Trophoblast cell (in vitro differentiated cells and primary cell): ENCODE results near the gene MIB2.

ENCODE experiments used
- DNase-seq, 2 donors: peaks; one replicate each; pipeline ENCODE4 v3.0.0-alpha.2; 2016
- H2AFZ ChIP-seq: 2 replicates; pipeline ENCODE4 v1.6.1; 2013; ENCODE audit warnings: low read length, moderate library complexity, mild to moderate bottlenecking; ENCODE audit not compliant: insufficient read depth, poor library complexity
- H2AK5ac ChIP-seq: 2 replicates; pipeline ENCODE4 v1.6.1; 2013; ENCODE audit warnings: mild to moderate bottlenecking, low read length
- H2BK120ac ChIP-seq: 2 replicates; pipeline ENCODE4 v1.6.1; 2013; ENCODE audit warnings: low read length, mild to moderate bottlenecking, moderate library complexity; ENCODE audit not compliant: insufficient read depth, poor library complexity
- H2BK12ac ChIP-seq: 2 replicates; pipeline ENCODE4 v1.6.1; 2013; ENCODE audit warnings: mild to moderate bottlenecking, low read length, moderate library complexity
- H2BK5ac ChIP-seq: 2 replicates; pipeline ENCODE4 v1.6.1; 2013; ENCODE audit warnings: low read length, low read depth, moderate library complexity, mild to moderate bottlenecking; ENCODE audit not compliant: poor library complexity
- H3K14ac ChIP-seq: 2 replicates; pipeline ENCODE4 v1.6.1; 2013; ENCODE audit warnings: mild to moderate bottlenecking, low read length
- H3K18ac ChIP-seq: 2 replicates; pipeline ENCODE4 v1.6.1; 2013; ENCODE audit warnings: mild to moderate bottlenecking, low read length
- H3K23ac ChIP-seq: 2 replicates; pipeline ENCODE4 v1.6.1; 2013; ENCODE audit warnings: low read length
- H3K27ac ChIP-seq: 2 replicates; pipeline ENCODE4 v1.5.1; 2013; ENCODE audit warnings: low read depth, mild to moderate bottlenecking, inconsistent platforms, low read length, moderate library complexity
- H3K27me3 ChIP-seq: 2 replicates; pipeline ENCODE4 v1.6.1; 2013; ENCODE audit warnings: inconsistent platforms, mild to moderate bottlenecking, low read length, moderate library complexity; ENCODE audit not compliant: insufficient read depth
- H3K36me3 ChIP-seq, 2 experiments: 1 replicate in 1 of 2; 2 replicates in 1 of 2; pipeline ENCODE4 v1.6.1; 2013; ENCODE audit warnings: low read length in 2 of 2, mild to moderate bottlenecking in 2 of 2, moderate library complexity in 1 of 2; ENCODE audit not compliant: insufficient read depth in 2 of 2, control insufficient read depth in 1 of 2
- H3K4ac ChIP-seq: 2 replicates; pipeline ENCODE4 v1.6.1; 2013; ENCODE audit warnings: low read depth, mild to moderate bottlenecking, low read length, moderate library complexity
- H3K4me1 ChIP-seq, 2 experiments: 1 replicate in 1 of 2; 2 replicates in 1 of 2; pipeline ENCODE4 v1.6.1; 2013; ENCODE audit warnings: low read length in 2 of 2, mild to moderate bottlenecking in 2 of 2, moderate library complexity in 1 of 2; ENCODE audit not compliant: insufficient read depth in 2 of 2, control insufficient read depth in 1 of 2
- H3K4me2 ChIP-seq: 2 replicates; pipeline ENCODE4 v1.6.1; 2013; ENCODE audit warnings: inconsistent platforms, mild to moderate bottlenecking, low read length, moderate library complexity
- H3K4me3 ChIP-seq: 2 replicates; pipeline ENCODE4 v1.5.1; 2013; ENCODE audit warnings: mild to moderate bottlenecking, low read depth, low read length, inconsistent platforms
- H3K79me1 ChIP-seq: one replicate; pipeline ENCODE4 v1.6.1; 2013; ENCODE audit warnings: low read length
- H3K79me2 ChIP-seq: 2 replicates; pipeline ENCODE4 v1.6.1; 2013; ENCODE audit warnings: low read length, mild to moderate bottlenecking; ENCODE audit not compliant: control insufficient read depth, insufficient read depth, poor library complexity
- H3K9ac ChIP-seq: 2 replicates; pipeline ENCODE4 v1.6.1; 2013; ENCODE audit warnings: mild to moderate bottlenecking, low read length
- H3K9me3 ChIP-seq: 2 replicates; pipeline ENCODE4 v1.6.1; 2013; ENCODE audit warnings: low read depth, mild to moderate bottlenecking, control low read depth, inconsistent platforms, low read length; ENCODE audit not compliant: insufficient read depth
- H4K12ac ChIP-seq: 2 replicates; pipeline ENCODE4 v1.6.1; 2013; ENCODE audit warnings: low read depth, mild to moderate bottlenecking, low read length, moderate library complexity
- H4K8ac ChIP-seq: 2 replicates; pipeline ENCODE4 v1.6.1; 2013; ENCODE audit warnings: low read depth, mild to moderate bottlenecking, low read length, moderate library complexity
- H4K91ac ChIP-seq: one replicate; pipeline ENCODE4 v1.6.1; 2013; ENCODE audit warnings: low read depth, mild to moderate bottlenecking, low read length, moderate library complexity
- whole genome bisulfite sequencing: extraction: QIAGEN DNeasy Blood & Tissue Kit; methylation state at CpG from one replicate; pipeline ENCODE4 v1.1.7; 2013; ENCODE audit warnings: missing lambda C conversion rate; ENCODE audit not compliant: insufficient read length, insufficient coverage; ENCODE audit errors: extremely low coverage; 5-methylcytosine and 5-hydroxymethylcytosine counted together

The MIB2 gene

GRCh38 chr1:1619917-1620361 is 4.6 kb downstream of the MIB2 start:
- H2BK5ac ChIP-seq = no peak overlapping the region
- no peak overlapping the region for H4K12ac ChIP-seq
- H3K18ac ChIP-seq = no peak overlapping the region
- H3K79me1 ChIP-seq = peaks cover 8% of the 10 kb centered on the region
- H2AK5ac ChIP-seq = no peak overlapping the region
- no CpG with 5 or more reads among the region's 14 CpGs for WGBS
- no peak overlapping the region for H2BK120ac ChIP-seq
- H3K36me3 ChIP-seq = peaks cover 21 to 22% of the 10 kb centered on the region in 2 experiments
- H2AFZ ChIP-seq = no peak overlapping the region
- H3K4ac ChIP-seq = no peak overlapping the region
- H3K79me2 ChIP-seq = peaks cover 5% of the 10 kb centered on the region
- peaks cover 2 to 8% of the 10 kb centered on the region in 2 experiments for H3K4me1 ChIP-seq
- H4K91ac ChIP-seq = no peak overlapping the region
- H3K4me3 ChIP-seq = no peak overlapping the region
- no peaks in the 10 kb centered on the region for H3K27me3 ChIP-seq
- no peak overlapping the region for H2BK12ac ChIP-seq
- no peak for DNase-seq
- no peak overlapping the region for H3K23ac ChIP-seq
- H3K4me2 ChIP-seq = no peak overlapping the region
- H3K9ac ChIP-seq = no peak overlapping the region
- no peak overlapping the region for H3K27ac ChIP-seq
- no peaks in the 10 kb centered on the region for H3K9me3 ChIP-seq
- H4K8ac ChIP-seq = no peak overlapping the region
- H3K14ac ChIP-seq = no peak overlapping the region

GRCh38 chr1:1620433-1621139 is 5.3 kb downstream of the MIB2 start:
- Histone ChIP-seq H3K27me3 (no peaks in the 10 kb centered on the region), H3K27ac (no peak overlapping the region), H3K23ac (no peak overlapping the region), H3K4me2 (no peak overlapping the region), H3K18ac (no peak overlapping the region), H4K12ac (no peak overlapping the region), H3K4ac (no peak overlapping the region), H3K79me2 (peaks cover 2% of the 10 kb centered on the region), H2BK12ac (no peak overlapping the region), H3K4me1 (peaks cover 2 to 8% of the 10 kb centered on the region in 2 experiments), H3K4me3 (no peak overlapping the region), H3K79me1 (peaks cover 5% of the 10 kb centered on the region), H2BK120ac (no peak overlapping the region), H2AK5ac (no peak overlapping the region), H4K8ac (no peak overlapping the region), H3K9ac (no peak overlapping the region), H3K14ac (no peak overlapping the region), H2BK5ac (no peak overlapping the region), H4K91ac (no peak overlapping the region), H3K36me3 (peaks cover 21 to 24% of the 10 kb centered on the region in 2 experiments), H2AFZ (no peak overlapping the region), H3K9me3 (no peaks in the 10 kb centered on the region)
- WGBS = no CpG with 5 or more reads among the region's 16 CpGs
- DNase-seq = no peak

DNA sequence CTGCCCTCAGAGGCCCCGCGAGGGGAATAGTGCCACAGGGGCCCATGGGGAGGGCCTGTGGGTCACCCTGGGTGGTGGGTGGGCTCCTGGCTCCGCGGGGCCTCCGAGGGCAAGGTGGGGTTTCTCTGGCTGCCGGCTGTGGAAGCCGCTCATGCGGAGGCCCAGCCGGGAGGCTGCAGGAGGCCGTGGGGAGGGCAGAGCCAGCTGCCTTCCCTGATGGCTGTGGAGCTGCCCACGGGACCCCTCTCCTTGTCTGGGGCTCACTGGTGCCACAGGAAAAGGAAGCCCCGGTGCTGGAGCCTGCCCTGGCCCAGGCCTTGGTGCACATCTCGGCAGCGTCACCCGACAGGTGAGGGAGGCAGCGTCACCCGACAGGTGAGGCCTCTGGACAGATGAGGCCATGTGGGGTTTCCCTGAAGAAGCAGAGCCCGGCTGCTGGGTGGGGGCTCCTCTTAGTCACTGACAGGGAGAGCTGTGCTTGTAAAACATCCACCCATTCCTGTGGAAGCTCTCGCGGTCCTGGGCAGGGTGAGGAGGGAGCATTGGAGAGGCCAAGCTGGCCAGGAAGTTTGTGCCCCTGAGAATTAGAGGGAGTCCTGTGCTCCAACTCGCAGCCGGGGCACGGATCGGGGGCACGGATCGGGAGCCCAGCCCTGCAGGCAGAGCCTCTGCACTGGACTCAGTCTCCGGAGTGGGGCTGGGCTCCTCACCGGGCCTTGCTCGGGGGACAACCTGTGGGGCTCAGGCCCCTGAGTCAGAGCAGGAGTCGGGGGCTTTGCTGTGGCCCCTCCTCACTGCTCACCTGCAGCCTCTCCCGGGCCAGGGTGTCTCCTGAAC is 6.1 kb downstream of the MIB2 start:
- no CpG with 5 or more reads among the region's 31 CpGs for WGBS
- H4K91ac ChIP-seq = no peak overlapping the region
- H2BK12ac ChIP-seq = no peak overlapping the region
- H2AK5ac ChIP-seq = no peak overlapping the region
- no peak overlapping the region for H3K4me3 ChIP-seq
- H3K4me2 ChIP-seq = no peak overlapping the region
- H3K27me3 ChIP-seq = no peaks in the 10 kb centered on the region
- H3K79me1 ChIP-seq = no peaks in the 10 kb centered on the region
- H3K9ac ChIP-seq = no peak overlapping the region
- H3K27ac ChIP-seq = no peak overlapping the region
- H3K4ac ChIP-seq = no peak overlapping the region
- H3K36me3 ChIP-seq = peaks cover 21 to 24% of the 10 kb centered on the region in 2 experiments
- no peak overlapping the region for H3K14ac ChIP-seq
- DNase-seq = no peak
- H3K79me2 ChIP-seq = no peaks in the 10 kb centered on the region
- no peak overlapping the region for H4K8ac ChIP-seq
- no peak overlapping the region for H4K12ac ChIP-seq
- H3K18ac ChIP-seq = no peak overlapping the region
- H3K9me3 ChIP-seq = no peaks in the 10 kb centered on the region
- H3K23ac ChIP-seq = no peak overlapping the region
- H2AFZ ChIP-seq = no peak overlapping the region
- no peak overlapping the region for H2BK5ac ChIP-seq
- H2BK120ac ChIP-seq = no peak overlapping the region
- peaks cover 2 to 7% of the 10 kb centered on the region in 2 experiments for H3K4me1 ChIP-seq

DNA sequence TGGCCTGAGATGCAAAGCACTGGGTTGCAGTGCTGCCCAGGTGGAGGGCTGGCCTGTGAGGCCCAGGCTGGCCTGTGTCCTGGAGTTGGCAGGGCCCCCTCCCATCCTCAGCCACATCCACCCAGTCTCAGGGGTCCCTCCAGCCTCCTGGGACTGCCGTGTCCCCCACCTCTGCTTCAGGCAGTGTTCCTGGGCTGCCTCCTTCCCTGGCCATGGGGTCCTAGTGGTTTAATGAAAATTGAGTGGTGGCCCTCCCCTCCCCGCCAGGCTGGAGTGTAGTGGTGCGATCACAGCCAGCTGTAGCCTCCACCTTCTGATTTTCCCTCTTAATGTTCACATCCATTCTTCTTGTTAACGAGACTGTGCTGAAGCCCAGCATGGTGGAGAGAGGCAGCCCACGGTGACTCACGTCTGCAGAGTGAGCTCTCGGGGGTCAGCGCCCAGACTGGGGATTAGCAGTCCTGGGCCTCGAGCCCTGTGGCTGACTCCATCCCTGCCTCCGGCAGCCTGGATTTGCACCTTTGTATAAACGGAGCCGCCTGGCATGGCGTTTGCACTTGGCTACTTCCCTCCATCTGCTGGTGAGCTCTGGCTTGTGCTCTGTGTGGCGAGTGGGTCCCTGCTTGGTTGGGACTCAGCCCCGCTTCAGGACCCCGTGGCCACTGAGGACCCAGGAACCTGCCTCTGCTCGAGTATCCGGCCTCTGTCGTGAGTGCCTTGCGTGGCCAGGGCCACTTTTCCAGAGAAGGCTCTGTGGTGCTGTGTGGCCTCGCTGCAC is 6.9 kb downstream of the MIB2 start:
- DNase-seq = no peak
- no peak overlapping the region for H2BK5ac ChIP-seq
- no peaks in the 10 kb centered on the region for H3K27me3 ChIP-seq
- no peak overlapping the region for H2AK5ac ChIP-seq
- H3K79me2 ChIP-seq = no peaks in the 10 kb centered on the region
- H4K8ac ChIP-seq = no peak overlapping the region
- no peaks in the 10 kb centered on the region for H3K9me3 ChIP-seq
- no peak overlapping the region for H3K9ac ChIP-seq
- WGBS = no CpG with 5 or more reads among the region's 21 CpGs
- no peak overlapping the region for H3K4me3 ChIP-seq
- no peak overlapping the region for H3K4me2 ChIP-seq
- H3K27ac ChIP-seq = no peak overlapping the region
- H3K36me3 ChIP-seq = peaks cover 26 to 29% of the 10 kb centered on the region in 2 experiments
- no peaks in the 10 kb centered on the region for H3K79me1 ChIP-seq
- H4K91ac ChIP-seq = no peak overlapping the region
- H3K23ac ChIP-seq = no peak overlapping the region
- no peak overlapping the region for H3K4ac ChIP-seq
- no peaks in the 10 kb centered on the region for H3K4me1 ChIP-seq
- no peak overlapping the region for H2AFZ ChIP-seq
- no peak overlapping the region for H4K12ac ChIP-seq
- no peak overlapping the region for H2BK120ac ChIP-seq
- no peak overlapping the region for H3K18ac ChIP-seq
- no peak overlapping the region for H2BK12ac ChIP-seq
- no peak overlapping the region for H3K14ac ChIP-seq
